ENCODE data around the gene TASP1. TPM values are rescaled to one million over a fixed set of nuclear protein-coding genes. Genes with fewer than 3 reads are reported as not detected.

The TASP1 gene
- polyA plus RNA-seq, 1 donor (not counting 4 experiments of a cell fraction or from before 2014, with no cell fraction given) = 17.4 TPM

GRCh38 chr20:13423472-13424173, 215.1 kb downstream of the TASP1 start:
- Histone ChIP-seq H3K27ac (ENCODE audit: control insufficient read depth, insufficient read depth, low read length) (no peak overlapping the region), H3K9me1 (ENCODE audit: control insufficient read depth, extremely low read depth, insufficient read depth, low read length) (no peaks in the 10 kb centered on the region), H3K4me1 (ENCODE audit: control insufficient read depth, extremely low read depth, insufficient read depth, low read length) (peaks cover 12% of the 10 kb centered on the region), H2AFZ (ENCODE audit: control insufficient read depth, low read length) (no peak overlapping the region), H3K4me2 (ENCODE audit: control insufficient read depth, extremely low read depth, insufficient read depth, low read depth, low read length) (no peak overlapping the region), H4K20me1 (ENCODE audit: control insufficient read depth, extremely low read depth, insufficient read depth, low read length) (no peaks in the 10 kb centered on the region), H3K79me2 (ENCODE audit: control insufficient read depth, insufficient read depth, low read length) (no peaks in the 10 kb centered on the region), H3K36me3 (ENCODE audit: control insufficient read depth in 2 of 2, extremely low read depth in 1 of 2, insufficient read depth in 2 of 2, low read length in 2 of 2) (no peaks in the 10 kb centered on the region), H3K9me3 (ENCODE audit: control insufficient read depth, low read depth, low read length) (no peaks in the 10 kb centered on the region), H3K4me3 (ENCODE audit: control insufficient read depth in 2 of 3, extremely low read depth in 1 of 3, insufficient read depth in 2 of 3, low read depth in 1 of 3, low read length in 3 of 3) (no peak overlapping the region), H3K27me3 (ENCODE audit: control insufficient read depth, extremely low read depth, insufficient read depth, low read length) (no peaks in the 10 kb centered on the region), H3K9ac (ENCODE audit: control insufficient read depth, extremely low read depth, insufficient read depth, low read length) (no peak overlapping the region)
- FAIRE-seq (no peak), DNase-seq (ENCODE audit: low read depth, low spot score) (no peak)
- peak in 1 of 3 experiments; percentile 20 for TF ChIP-seq CTCF (optimal IDR thresholded peaks at IDR 0.05 in 1 of 3, IDR thresholded peaks at IDR 0.05 in 1 of 3, conservative IDR thresholded peaks at IDR 0.05 in 1 of 3; ENCODE audit: extremely low read depth in 1 of 3, insufficient read depth in 2 of 3, low read length in 3 of 3)
- no peak for TF ChIP-seq EZH2 (IDR thresholded peaks at IDR 0.05; ENCODE audit: low read length)
- dilution Hi-C loops (cut with MboI; ENCODE audit: extremely low pct_ligation_motif_present, low sequenced_read_pairs) = no loop called here

GRCh38 chr20:13422637-13423036, 216.1 kb downstream of the TASP1 start:
- no peaks in the 10 kb centered on the region for H3K36me3 ChIP-seq (ENCODE audit: control insufficient read depth in 2 of 2, extremely low read depth in 1 of 2, insufficient read depth in 2 of 2, low read length in 2 of 2)
- dilution Hi-C loops (cut with MboI; ENCODE audit: extremely low pct_ligation_motif_present, low sequenced_read_pairs) = no loop called here
- TF ChIP-seq CTCF (optimal IDR thresholded peaks at IDR 0.05 in 1 of 3, IDR thresholded peaks at IDR 0.05 in 1 of 3, conservative IDR thresholded peaks at IDR 0.05 in 1 of 3; ENCODE audit: extremely low read depth in 1 of 3, insufficient read depth in 2 of 3, low read length in 3 of 3) (no peak), EZH2 (IDR thresholded peaks at IDR 0.05; ENCODE audit: low read length) (no peak)

More at GRCh38 chr20:13422637-13423036, 216.1 kb downstream of the TASP1 start:
- Histone ChIP-seq H3K9me1 (ENCODE audit: control insufficient read depth, extremely low read depth, insufficient read depth, low read length) (no peaks in the 10 kb centered on the region), H2AFZ (ENCODE audit: control insufficient read depth, low read length) (no peak overlapping the region), H3K4me2 (ENCODE audit: control insufficient read depth, extremely low read depth, insufficient read depth, low read depth, low read length) (no peak overlapping the region), H3K27me3 (ENCODE audit: control insufficient read depth, extremely low read depth, insufficient read depth, low read length) (no peaks in the 10 kb centered on the region), H3K4me1 (ENCODE audit: control insufficient read depth, extremely low read depth, insufficient read depth, low read length) (peaks cover 12% of the 10 kb centered on the region), H3K79me2 (ENCODE audit: control insufficient read depth, insufficient read depth, low read length) (no peaks in the 10 kb centered on the region), H3K27ac (ENCODE audit: control insufficient read depth, insufficient read depth, low read length) (peak overlapping the region; percentile 32), H3K4me3 (ENCODE audit: control insufficient read depth in 2 of 3, extremely low read depth in 1 of 3, insufficient read depth in 2 of 3, low read depth in 1 of 3, low read length in 3 of 3) (no peak overlapping the region), H3K9ac (ENCODE audit: control insufficient read depth, extremely low read depth, insufficient read depth, low read length) (no peak overlapping the region), H4K20me1 (ENCODE audit: control insufficient read depth, extremely low read depth, insufficient read depth, low read length) (no peaks in the 10 kb centered on the region), H3K9me3 (ENCODE audit: control insufficient read depth, low read depth, low read length) (no peaks in the 10 kb centered on the region)
- DNase-seq (ENCODE audit: low read depth, low spot score) = peak; percentile 50
- peak; percentile 76 for FAIRE-seq
